Neural cell (in vitro differentiated cells): Measurements from ENCODE around the gene SLC24A1. TPM values are rescaled to one million over a fixed set of nuclear protein-coding genes. Genes with fewer than 3 reads are reported as not detected.

Experiments used
- H2AFZ ChIP-seq: fragments of 200-600, 300-800 bp; sonication (generic), shearing (Covaris generic); 2 replicates; pipeline ENCODE4 v1.6.0; 2014; ENCODE audit warnings: low read depth, mild to moderate bottlenecking, antibody characterized with exemption, low read length, moderate library complexity
- H3F3A ChIP-seq: fragments of 200-600 bp; shearing (Covaris generic); 2 replicates; pipeline ENCODE4 v1.6.1; 2016; ENCODE audit warnings: mild to moderate bottlenecking, moderate library complexity, mixed read lengths, antibody characterized with exemption, low read length; ENCODE audit not compliant: insufficient read depth, poor library complexity, severe bottlenecking
- H3K27ac ChIP-seq: fragments of 200-600, 300-800 bp; sonication (generic), shearing (Covaris generic); 2 replicates; pipeline ENCODE4 v1.5.1; 2014; ENCODE audit warnings: mild to moderate bottlenecking, low read length, moderate library complexity
- H3K27me3 ChIP-seq: fragments of 300-800, 200-600 bp; sonication (generic), shearing (Covaris generic); 2 replicates; pipeline ENCODE4 v1.6.0; 2014; ENCODE audit warnings: mild to moderate bottlenecking, low read depth, low read length, moderate library complexity; ENCODE audit not compliant: insufficient read depth
- H3K36me3 ChIP-seq: fragments of 300-800, 200-600 bp; sonication (generic), shearing (Covaris generic); 2 replicates; pipeline ENCODE4 v1.5.1; 2014; ENCODE audit warnings: mild to moderate bottlenecking, antibody characterized with exemption, low read length, moderate library complexity; ENCODE audit not compliant: insufficient read depth
- H3K4me2 ChIP-seq: fragments of 300-800, 200-600 bp; sonication (generic), shearing (Covaris generic); 2 replicates; pipeline ENCODE4 v1.6.0; 2014; ENCODE audit warnings: mild to moderate bottlenecking, low read length
- H3K4me3 ChIP-seq: fragments of 300-800, 200-600 bp; sonication (generic), shearing (Covaris generic); 2 replicates; pipeline ENCODE4 v1.5.1; 2014; ENCODE audit warnings: mild to moderate bottlenecking, low read length, moderate library complexity
- H3K79me2 ChIP-seq: fragments of 200-600 bp; shearing (Covaris generic); replicated peaks from 2 replicates; pipeline ENCODE4 v1.6.0; 2014; ENCODE audit warnings: mild to moderate bottlenecking, low read length, moderate library complexity; ENCODE audit not compliant: insufficient read depth
- H3K9ac ChIP-seq: fragments of 300-800, 200-600 bp; sonication (generic), shearing (Covaris generic); 2 replicates; pipeline ENCODE4 v1.6.1; 2016; ENCODE audit warnings: mild to moderate bottlenecking, low read length, mixed read lengths
- H3K9me2 ChIP-seq: fragments of 200-600 bp; shearing (Covaris generic); 2 replicates; pipeline ENCODE4 v1.6.1; 2016; ENCODE audit warnings: mild to moderate bottlenecking, low read length, mixed read lengths; ENCODE audit not compliant: insufficient read depth
- H3K9me3 ChIP-seq: fragments of 200-600, 300-800 bp; sonication (generic), shearing (Covaris generic); 2 replicates; pipeline ENCODE4 v1.6.1; 2016; ENCODE audit warnings: mild to moderate bottlenecking, mixed run types, low read length, moderate library complexity, mixed read lengths
- H4K20me1 ChIP-seq: fragments of 200-600 bp; shearing (Covaris generic); 2 replicates; pipeline ENCODE4 v1.6.1; 2016; ENCODE audit warnings: mild to moderate bottlenecking, mixed run types; ENCODE audit not compliant: insufficient read depth
- EP300 ChIP-seq: fragments of 450-650 bp; conservative IDR thresholded peaks from 2 replicates; pipeline ENCODE4 v1.6.1; 2014; ENCODE audit warnings: antibody characterized with exemption, mild to moderate bottlenecking, moderate library complexity; ENCODE audit not compliant: poor library complexity, severe bottlenecking
- EZH2 ChIP-seq: fragments of 200-600, 300-800 bp; shearing (Covaris generic), sonication (generic); IDR thresholded peaks from 2 replicates; pipeline ENCODE4 v1.6.1; 2014; ENCODE audit warnings: antibody characterized with exemption, low read length, borderline replicate concordance, mild to moderate bottlenecking; ENCODE audit not compliant: insufficient read depth, poor library complexity, severe bottlenecking
- MXI1 ChIP-seq: fragments of 450-650 bp; conservative IDR thresholded peaks from 2 replicates; pipeline ENCODE4 v1.6.1; 2014; ENCODE audit warnings: antibody characterized with exemption, mild to moderate bottlenecking; ENCODE audit not compliant: poor library complexity, severe bottlenecking
- POLR2AphosphoS5 ChIP-seq: IDR thresholded peaks from 2 replicates; pipeline ENCODE4 v1.6.1; 2012
- RAD21 ChIP-seq: fragments of 450-650 bp; conservative IDR thresholded peaks from 2 replicates; pipeline ENCODE4 v1.6.1; 2014; ENCODE audit warnings: antibody characterized with exemption, mild to moderate bottlenecking, moderate library complexity
- SMC3 ChIP-seq: fragments of 450-650 bp; conservative IDR thresholded peaks from 2 replicates; pipeline ENCODE4 v1.6.1; 2014; ENCODE audit warnings: antibody characterized with exemption, mild to moderate bottlenecking, moderate library complexity; ENCODE audit not compliant: poor library complexity
- TAF1 ChIP-seq: IDR thresholded peaks from 2 replicates; pipeline ENCODE4 v1.6.1; 2012; ENCODE audit warnings: low read depth
- polyA plus RNA-seq: library from polyadenylated mRNA; depleted of rRNA; stranded (reverse); fragments of >200 nt; gene quantifications from 2 replicates; pipeline ENCODE4 v1.2.3, GENCODE V29; 2014
- TF ChIP-seq, protein P1 (sequence below): IDR thresholded peaks from 2 replicates; pipeline ENCODE4 v1.6.1; 2012; ENCODE audit warnings: borderline replicate concordance
- TF ChIP-seq, protein P2 (sequence below): fragments of 450-650 bp; IDR thresholded peaks from 2 replicates; pipeline ENCODE4 v1.5.1; 2014; ENCODE audit warnings: antibody characterized with exemption, mild to moderate bottlenecking, moderate library complexity; ENCODE audit not compliant: poor library complexity, severe bottlenecking

SLC24A1 gene
- polyA plus RNA-seq, 1 donor from 2014 or later = 0.72 TPM

DNA sequence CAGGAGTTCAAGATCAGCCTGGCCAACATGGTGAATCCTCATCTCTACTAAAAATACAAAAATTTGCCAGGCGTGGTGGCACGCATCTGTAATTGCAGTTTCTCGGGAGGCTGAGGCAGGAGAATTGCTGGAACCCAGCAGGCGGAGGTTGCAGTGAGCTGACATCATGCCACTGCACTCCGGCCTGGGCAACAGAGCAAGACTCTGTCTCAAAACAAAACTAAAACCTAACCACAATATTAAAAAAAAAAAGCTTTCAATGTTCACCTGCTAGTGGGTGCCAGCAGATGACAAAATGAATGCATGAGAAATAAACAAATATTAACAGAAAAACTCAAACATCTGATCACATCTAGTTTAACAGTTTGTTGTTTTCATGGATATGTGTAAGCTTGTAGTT, 9.0 kb downstream of the SLC24A1 start:
- H2AFZ ChIP-seq = no peak overlapping the region
- H4K20me1 ChIP-seq = no peaks in the 10 kb centered on the region
- no peak overlapping the region for H3K4me2 ChIP-seq
- H3K27ac ChIP-seq = no peak overlapping the region
- H3K27me3 ChIP-seq = no peaks in the 10 kb centered on the region
- no peak overlapping the region for H3K9ac ChIP-seq
- H3F3A ChIP-seq = no peaks in the 10 kb centered on the region
- H3K79me2 ChIP-seq = no peaks in the 10 kb centered on the region
- no peaks in the 10 kb centered on the region for H3K36me3 ChIP-seq
- H3K4me3 ChIP-seq = no peak overlapping the region
- TF ChIP-seq POLR2AphosphoS5 = no peak
- no peaks in the 10 kb centered on the region for H3K9me3 ChIP-seq
- H3K9me2 ChIP-seq = no peaks in the 10 kb centered on the region

DNA sequence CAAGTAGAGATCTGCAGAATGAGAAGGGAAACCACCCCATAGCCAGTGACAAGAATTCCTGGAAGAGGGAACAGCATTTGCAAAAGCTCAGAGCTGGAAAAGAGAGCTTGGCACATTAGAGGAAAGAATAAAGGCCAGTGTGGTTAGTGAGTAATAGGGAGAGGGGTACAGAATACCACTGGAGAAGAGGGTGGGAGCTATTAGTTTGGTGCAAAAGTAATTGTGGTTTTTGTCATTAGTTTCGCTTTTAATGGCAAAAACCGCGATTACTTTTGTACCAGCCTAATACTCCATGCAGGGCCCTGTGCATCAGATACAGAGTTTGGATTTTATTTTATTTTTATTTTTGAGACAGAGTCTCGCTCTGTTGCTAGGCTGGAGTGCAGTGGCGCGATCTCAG, 9.8 kb downstream of the SLC24A1 start:
- H3K27me3 ChIP-seq = no peaks in the 10 kb centered on the region
- H3K27ac ChIP-seq = no peak overlapping the region
- H3K9ac ChIP-seq = no peak overlapping the region
- H3K9me3 ChIP-seq = no peaks in the 10 kb centered on the region
- H3K4me3 ChIP-seq = no peak overlapping the region
- no peaks in the 10 kb centered on the region for H3K36me3 ChIP-seq
- no peak for TF ChIP-seq POLR2AphosphoS5
- TF ChIP-seq, protein P1, sequence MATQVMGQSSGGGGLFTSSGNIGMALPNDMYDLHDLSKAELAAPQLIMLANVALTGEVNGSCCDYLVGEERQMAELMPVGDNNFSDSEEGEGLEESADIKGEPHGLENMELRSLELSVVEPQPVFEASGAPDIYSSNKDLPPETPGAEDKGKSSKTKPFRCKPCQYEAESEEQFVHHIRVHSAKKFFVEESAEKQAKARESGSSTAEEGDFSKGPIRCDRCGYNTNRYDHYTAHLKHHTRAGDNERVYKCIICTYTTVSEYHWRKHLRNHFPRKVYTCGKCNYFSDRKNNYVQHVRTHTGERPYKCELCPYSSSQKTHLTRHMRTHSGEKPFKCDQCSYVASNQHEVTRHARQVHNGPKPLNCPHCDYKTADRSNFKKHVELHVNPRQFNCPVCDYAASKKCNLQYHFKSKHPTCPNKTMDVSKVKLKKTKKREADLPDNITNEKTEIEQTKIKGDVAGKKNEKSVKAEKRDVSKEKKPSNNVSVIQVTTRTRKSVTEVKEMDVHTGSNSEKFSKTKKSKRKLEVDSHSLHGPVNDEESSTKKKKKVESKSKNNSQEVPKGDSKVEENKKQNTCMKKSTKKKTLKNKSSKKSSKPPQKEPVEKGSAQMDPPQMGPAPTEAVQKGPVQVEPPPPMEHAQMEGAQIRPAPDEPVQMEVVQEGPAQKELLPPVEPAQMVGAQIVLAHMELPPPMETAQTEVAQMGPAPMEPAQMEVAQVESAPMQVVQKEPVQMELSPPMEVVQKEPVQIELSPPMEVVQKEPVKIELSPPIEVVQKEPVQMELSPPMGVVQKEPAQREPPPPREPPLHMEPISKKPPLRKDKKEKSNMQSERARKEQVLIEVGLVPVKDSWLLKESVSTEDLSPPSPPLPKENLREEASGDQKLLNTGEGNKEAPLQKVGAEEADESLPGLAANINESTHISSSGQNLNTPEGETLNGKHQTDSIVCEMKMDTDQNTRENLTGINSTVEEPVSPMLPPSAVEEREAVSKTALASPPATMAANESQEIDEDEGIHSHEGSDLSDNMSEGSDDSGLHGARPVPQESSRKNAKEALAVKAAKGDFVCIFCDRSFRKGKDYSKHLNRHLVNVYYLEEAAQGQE = no peak
- TF ChIP-seq RAD21 = no peak
- TF ChIP-seq SMC3 = no peak
- TF ChIP-seq TAF1 = no peak
- H3K79me2 ChIP-seq = no peaks in the 10 kb centered on the region
- H4K20me1 ChIP-seq = no peaks in the 10 kb centered on the region
- no peaks in the 10 kb centered on the region for H3K9me2 ChIP-seq
- no peak overlapping the region for H2AFZ ChIP-seq
- H3F3A ChIP-seq = no peaks in the 10 kb centered on the region
- H3K4me2 ChIP-seq = no peak overlapping the region

DNA sequence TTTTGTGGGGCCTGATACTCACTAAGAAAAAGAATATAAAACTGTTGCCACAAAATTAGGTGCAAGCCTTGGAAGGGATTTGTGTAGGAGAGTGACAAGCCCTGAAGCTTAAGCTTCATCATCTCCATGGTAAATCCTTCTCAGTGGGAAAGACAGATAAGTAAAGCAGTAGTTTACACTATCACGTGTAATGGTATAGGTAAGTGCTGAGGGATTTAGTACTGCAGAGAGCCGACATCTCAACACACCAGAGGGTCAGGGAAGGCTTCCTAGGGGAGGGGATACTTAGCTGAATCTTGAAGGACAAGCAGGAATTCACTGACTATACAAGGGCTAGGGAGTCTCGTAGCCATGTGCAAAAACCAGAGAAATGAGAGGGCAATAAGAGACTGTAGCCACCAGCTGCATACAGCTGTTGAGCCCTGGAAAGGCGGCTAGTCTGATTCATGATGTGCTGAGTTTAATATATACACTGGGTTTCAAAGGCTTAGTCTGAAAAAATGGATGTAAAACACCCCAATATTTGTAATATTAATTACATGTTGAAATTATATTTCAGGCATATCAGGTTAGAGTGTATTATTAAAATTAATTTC, 11.1 kb downstream of the SLC24A1 start:
- Histone ChIP-seq H3K9ac (no peak overlapping the region), H2AFZ (no peak overlapping the region), H3F3A (no peaks in the 10 kb centered on the region), H3K9me2 (no peaks in the 10 kb centered on the region), H3K4me3 (no peak overlapping the region), H3K9me3 (no peaks in the 10 kb centered on the region), H3K27ac (no peak overlapping the region), H3K27me3 (no peaks in the 10 kb centered on the region), H3K36me3 (no peaks in the 10 kb centered on the region), H3K4me2 (no peak overlapping the region), H4K20me1 (no peaks in the 10 kb centered on the region), H3K79me2 (no peaks in the 10 kb centered on the region)
- TF ChIP-seq, protein P1 = no peak
- TF ChIP-seq RAD21 = no peak
- no peak for TF ChIP-seq SMC3
- TF ChIP-seq MXI1 = no peak
- TF ChIP-seq, protein P2, sequence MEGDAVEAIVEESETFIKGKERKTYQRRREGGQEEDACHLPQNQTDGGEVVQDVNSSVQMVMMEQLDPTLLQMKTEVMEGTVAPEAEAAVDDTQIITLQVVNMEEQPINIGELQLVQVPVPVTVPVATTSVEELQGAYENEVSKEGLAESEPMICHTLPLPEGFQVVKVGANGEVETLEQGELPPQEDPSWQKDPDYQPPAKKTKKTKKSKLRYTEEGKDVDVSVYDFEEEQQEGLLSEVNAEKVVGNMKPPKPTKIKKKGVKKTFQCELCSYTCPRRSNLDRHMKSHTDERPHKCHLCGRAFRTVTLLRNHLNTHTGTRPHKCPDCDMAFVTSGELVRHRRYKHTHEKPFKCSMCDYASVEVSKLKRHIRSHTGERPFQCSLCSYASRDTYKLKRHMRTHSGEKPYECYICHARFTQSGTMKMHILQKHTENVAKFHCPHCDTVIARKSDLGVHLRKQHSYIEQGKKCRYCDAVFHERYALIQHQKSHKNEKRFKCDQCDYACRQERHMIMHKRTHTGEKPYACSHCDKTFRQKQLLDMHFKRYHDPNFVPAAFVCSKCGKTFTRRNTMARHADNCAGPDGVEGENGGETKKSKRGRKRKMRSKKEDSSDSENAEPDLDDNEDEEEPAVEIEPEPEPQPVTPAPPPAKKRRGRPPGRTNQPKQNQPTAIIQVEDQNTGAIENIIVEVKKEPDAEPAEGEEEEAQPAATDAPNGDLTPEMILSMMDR = no peak
- TF ChIP-seq POLR2AphosphoS5 = no peak
- TF ChIP-seq TAF1 = no peak
- no peak for TF ChIP-seq EZH2
- TF ChIP-seq EP300 = no peak
